Endothelial cell of umbilical vein (primary cell): Measurements from ENCODE around the gene KRT77. TPM values are rescaled to one million over a fixed set of nuclear protein-coding genes. Genes with fewer than 3 reads are reported as not detected.

ENCODE experiments used
- BruUV-seq: library from RNA; stranded (reverse); fragments of 400-500 nt; replicated peaks from 2 replicates; lab custom pipeline; 2021; lab: Mats Ljungman, UMichigan
- CTCF ChIA-PET: fragments of 300-600, 350-600 bp; sonication (Branson Sonifier 250); formaldehyde crosslinking; loops from one replicate; lab custom pipeline; 2021; ENCODE audit warnings: antibody characterized with exemption, inconsistent platforms; lab: Charles Lee
- POLR2A ChIA-PET: fragments of 300-600, 350-600 bp; sonication (Branson Sonifier 250); formaldehyde crosslinking; loops from one replicate; lab custom pipeline; 2021; ENCODE audit warnings: antibody characterized with exemption, inconsistent platforms; lab: Charles Lee
- DNase-seq: peaks from one replicate; pipeline ENCODE4 v3.0.0-alpha.2; 2011; ENCODE audit warnings: low read depth, low spot score
- FAIRE-seq: peaks from 2 replicates; lab custom pipeline; 2011; peaks lifted over from hg19 to GRCh38; lab: Jason Lieb, UNC
- H2AFZ ChIP-seq: 2 replicates; pipeline ENCODE4 v1.6.0; 2012; ENCODE audit warnings: low read depth, low read length, control low read depth, inconsistent platforms
- H3K27ac ChIP-seq: 2 replicates; pipeline ENCODE4 v1.5.1; 2011; ENCODE audit warnings: low read depth, mild to moderate bottlenecking, control low read depth, low read length, moderate library complexity; ENCODE audit not compliant: insufficient read depth
- H3K27me3 ChIP-seq, 2 experiments: 2 replicates each; pipeline versions ENCODE4 v1.6.0 to v1.6.1; 2011; ENCODE audit warnings: low read length in 2 of 2, mixed read lengths in 1 of 2; ENCODE audit not compliant: control insufficient read depth in 2 of 2, insufficient read depth in 2 of 2
- H3K36me3 ChIP-seq, 2 experiments: 2 replicates in 1 of 2; 3 replicates in 1 of 2; pipeline ENCODE4 v1.5.1; 2011; ENCODE audit warnings: low read length in 2 of 2, mild to moderate bottlenecking in 1 of 2, moderate library complexity in 1 of 2; ENCODE audit not compliant: control insufficient read depth in 2 of 2, insufficient read depth in 2 of 2; ENCODE audit errors: extremely low read depth in 1 of 2
- H3K4me1 ChIP-seq: 3 replicates; pipeline ENCODE4 v1.5.1; 2011; ENCODE audit warnings: mild to moderate bottlenecking, low read length; ENCODE audit not compliant: control insufficient read depth, insufficient read depth; ENCODE audit errors: extremely low read depth
- H3K4me2 ChIP-seq: 2 replicates; pipeline ENCODE4 v1.6.1; 2011; ENCODE audit warnings: low read length, control low read depth, mixed read lengths; ENCODE audit not compliant: insufficient read depth
- H3K4me3 ChIP-seq, 3 experiments: fragments of 200-600 bp in 1 of 3; sonication (generic), shearing (Covaris generic) in 1 of 3; replicated peaks in 1 of 3; 2 replicates each; pipeline ENCODE4 v1.5.1; 2011 to 2016; ENCODE audit warnings: control low read depth in 3 of 3, low read length in 3 of 3, mild to moderate bottlenecking in 2 of 3, inconsistent platforms in 1 of 3, low read depth in 1 of 3, moderate library complexity in 1 of 3; ENCODE audit not compliant: insufficient read depth in 1 of 3
- H3K79me2 ChIP-seq: 2 replicates; pipeline ENCODE4 v1.6.0; 2012; ENCODE audit warnings: low read length, inconsistent platforms; ENCODE audit not compliant: control insufficient read depth, insufficient read depth
- H3K9ac ChIP-seq: replicated peaks from 2 replicates; pipeline ENCODE3; 2011; ENCODE audit warnings: low read length, control low read depth; ENCODE audit not compliant: insufficient read depth; ENCODE audit errors: extremely low read depth
- H3K9me1 ChIP-seq: replicated peaks from 3 replicates; pipeline ENCODE4 v1.6.0; 2011; ENCODE audit warnings: mild to moderate bottlenecking, low read length; ENCODE audit not compliant: control insufficient read depth, insufficient read depth; ENCODE audit errors: extremely low read depth
- H3K9me3 ChIP-seq: replicated peaks from 2 replicates; pipeline ENCODE4 v1.5.1; 2012; ENCODE audit warnings: low read length, inconsistent platforms; ENCODE audit not compliant: control insufficient read depth, insufficient read depth
- H4K20me1 ChIP-seq: replicated peaks from 2 replicates; pipeline ENCODE3; 2011; ENCODE audit warnings: mild to moderate bottlenecking, low read length; ENCODE audit not compliant: control insufficient read depth, insufficient read depth; ENCODE audit errors: extremely low read depth
- CTCF ChIP-seq, 2 donors: IDR thresholded peaks; 1 replicate in 1 of 2; 2 replicates in 1 of 2; pipeline ENCODE4 v1.5.1; 2011; ENCODE audit warnings: low read length in 2 of 2, mild to moderate bottlenecking in 2 of 2, moderate library complexity in 2 of 2, control low read depth in 1 of 2, inconsistent platforms in 1 of 2, low read depth in 1 of 2; ENCODE audit not compliant: insufficient read depth in 1 of 2; ENCODE audit errors: extremely low read depth in 1 of 2
- EZH2 ChIP-seq: IDR thresholded peaks from 2 replicates; pipeline ENCODE4 v1.6.1; 2012; ENCODE audit warnings: borderline replicate concordance, low read depth, mild to moderate bottlenecking, moderate library complexity, low read length, inconsistent platforms; ENCODE audit not compliant: severe bottlenecking
- FOS ChIP-seq: IDR thresholded peaks from 2 replicates; pipeline ENCODE4 v1.6.1; 2011; ENCODE audit warnings: mild to moderate bottlenecking, low read length, moderate library complexity, borderline replicate concordance; ENCODE audit not compliant: insufficient read depth
- GATA2 ChIP-seq: IDR thresholded peaks from 2 replicates; pipeline ENCODE4 v1.7.0; 2011; ENCODE audit warnings: low read depth, mild to moderate bottlenecking, moderate library complexity, mixed read lengths, low read length; ENCODE audit not compliant: insufficient read length, insufficient read depth
- JUN ChIP-seq: IDR thresholded peaks from 2 replicates; pipeline ENCODE4 v1.6.1; 2011; ENCODE audit warnings: borderline replicate concordance, low read depth; ENCODE audit not compliant: insufficient read length, insufficient read depth
- MAX ChIP-seq: IDR thresholded peaks from 2 replicates; pipeline ENCODE4 v1.6.1; 2011; ENCODE audit not compliant: insufficient read depth, insufficient read length
- MYC ChIP-seq: IDR thresholded peaks from one replicate; pipeline ENCODE4 v1.6.1; 2011; ENCODE audit warnings: mild to moderate bottlenecking, low read depth, low read length
- POLR2A ChIP-seq: IDR thresholded peaks from 2 replicates; pipeline ENCODE4 v1.6.1; 2012; ENCODE audit warnings: low read depth, mild to moderate bottlenecking, control low read depth, low read length
- POLR2AphosphoS5 ChIP-seq: IDR thresholded peaks from 2 replicates; pipeline ENCODE4 v1.6.1; 2012; ENCODE audit warnings: low read depth, mild to moderate bottlenecking, control low read depth, low read length, moderate library complexity; ENCODE audit not compliant: insufficient read depth
- dilution Hi-C: fragments of 300-500 bp; cut with MboI; formaldehyde crosslinking; loops from one replicate; pipeline ENCODE4 v1.15.0; 2019; ENCODE audit warnings: low sequenced_read_pairs; ENCODE audit not compliant: extremely low pct_ligation_motif_present
- intact Hi-C: fragments of 100-400 bp; cut with micrococcal nuclease; formaldehyde crosslinking; loops from one replicate; pipeline ENCODE4 v1.10.0; 2022
- polyA plus RNA-seq, 4 experiments: library from polyadenylated mRNA; depleted of rRNA in 3 of 4; stranded (reverse) in 3 of 4; unstranded in 1 of 4; fragments of >200 nt; gene quantifications; 2 replicates each; pipeline versions ENCODE4 v1.2.1 to v1.2.3, GENCODE V29; 2011 to 2012; ENCODE audit warnings: missing spikeins in 1 of 4
- total RNA-seq: library from RNA; stranded (reverse); gene quantifications from 2 replicates; pipeline ENCODE4 v1.2.3, GENCODE V29; 2021

KRT77 gene
- total and polyA plus RNA-seq, 2 donors (not counting 3 experiments of a cell fraction or from before 2014, with no cell fraction given), result not detected

- no peaks in the 10 kb centered on the region for H4K20me1 ChIP-seq
- ChIA-PET POLR2A (no interaction called here), CTCF (no interaction called here)
- no peaks in the 10 kb centered on the region for H3K9me1 ChIP-seq
- no peaks in the 10 kb centered on the region for H3K79me2 ChIP-seq
- H3K27ac ChIP-seq, result no peak overlapping the region
- intact Hi-C loops (no loop called here), dilution Hi-C loops (no loop called here)
- DNase-seq (no peak), FAIRE-seq (no peak)
- H2AFZ ChIP-seq, result no peak overlapping the region
- no peak overlapping the region for H3K4me3 ChIP-seq
- H3K9ac ChIP-seq, result no peak overlapping the region
- TF ChIP-seq POLR2A, result no peak
- no peaks in the 10 kb centered on the region for H3K9me3 ChIP-seq
- BruUV-seq, result no TSS peak
- no peaks in the 10 kb centered on the region for H3K36me3 ChIP-seq
- peaks cover 0 to 3% of the 10 kb centered on the region in 2 experiments for H3K27me3 ChIP-seq
- no peaks in the 10 kb centered on the region for H3K4me1 ChIP-seq
- no peak overlapping the region for H3K4me2 ChIP-seq
Observed at GRCh38 chr12:52682938-52683574, 20.3 kb downstream of the KRT77 start.

- ChIA-PET CTCF (no interaction called here), POLR2A (no interaction called here)
- no peak overlapping the region for H3K4me2 ChIP-seq
- H3K9ac ChIP-seq, result no peak overlapping the region
- no peak for TF ChIP-seq JUN
- TF ChIP-seq CTCF (IDR thresholded peaks at IDR 0.05; ENCODE audit: extremely low read depth in 1 of 2, insufficient read depth in 1 of 2, low read depth in 1 of 2, low read length in 2 of 2), result no peak
- no peak for TF ChIP-seq FOS
- TF ChIP-seq POLR2A, result no peak
- no peak for TF ChIP-seq MAX
- TF ChIP-seq GATA2, result no peak
- TF ChIP-seq EZH2, result no peak
- no peak for TF ChIP-seq POLR2AphosphoS5
- TF ChIP-seq MYC, result no peak
- no peak overlapping the region for H3K27ac ChIP-seq
- H3K27me3 ChIP-seq, result no peaks in the 10 kb centered on the region
- intact Hi-C loops (no loop called here), dilution Hi-C loops (no loop called here)
- no peaks in the 10 kb centered on the region for H3K4me1 ChIP-seq
- no peaks in the 10 kb centered on the region for H3K36me3 ChIP-seq
- no peaks in the 10 kb centered on the region for H3K79me2 ChIP-seq
- no peaks in the 10 kb centered on the region for H3K9me3 ChIP-seq
- no peaks in the 10 kb centered on the region for H3K9me1 ChIP-seq
- no peak for FAIRE-seq
- no peak for DNase-seq
- BruUV-seq, result no TSS peak
- no peak overlapping the region for H2AFZ ChIP-seq
- no peaks in the 10 kb centered on the region for H4K20me1 ChIP-seq
- H3K4me3 ChIP-seq, result no peak overlapping the region
Observed at GRCh38 chr12:52682381-52682660, 21.0 kb downstream of the KRT77 start.
